ENCODE data around the gene ZEB1. TPM values are rescaled to one million over a fixed set of nuclear protein-coding genes. Genes with fewer than 3 reads are reported as not detected.

ZEB1 gene
- total and polyA plus RNA-seq, 2 of the 8 experiments (the other 6 are each of a cell fraction or from before 2014, with no cell fraction given) = 0.08 to 0.15 TPM

- TF ChIP-seq E2F6 (IDR thresholded peaks at IDR 0.05) (no peak), BACH1 (IDR thresholded peaks at IDR 0.05; ENCODE audit: low read length) (no peak)
Measured at GRCh38 chr10:31343009-31343408, 24.0 kb downstream of the ZEB1 start (continued).
